GM12873 (cell line): Measurements from ENCODE around the gene INSR.

Source experiments
- CTCF ChIP-seq: IDR thresholded peaks from 2 replicates; pipeline ENCODE4 v1.5.1; 2012; ENCODE audit warnings: low read depth, mild to moderate bottlenecking, moderate library complexity, low read length, control low read depth; ENCODE audit not compliant: insufficient read depth; ENCODE audit errors: missing control alignments

The INSR gene

GRCh38 chr19:7226739-7227138 lies 67.5 kb downstream of the INSR start:
- TF ChIP-seq CTCF: no peak

- no peak for TF ChIP-seq CTCF
Observed at GRCh38 chr19:7225741-7226140, 68.5 kb downstream of the INSR start.

GRCh38 chr19:7224995-7225394 lies 69.2 kb downstream of the INSR start:
- TF ChIP-seq CTCF: no peak

GRCh38 chr19:7224209-7224686 lies 70.0 kb downstream of the INSR start:
- TF ChIP-seq CTCF: no peak

GRCh38 chr19:7223429-7223828 lies 70.8 kb downstream of the INSR start:
- no peak for TF ChIP-seq CTCF

- no peak for TF ChIP-seq CTCF
Observed at GRCh38 chr19:7219056-7219455, 75.2 kb downstream of the INSR start.

GRCh38 chr19:7217861-7218260 lies 76.4 kb downstream of the INSR start:
- no peak for TF ChIP-seq CTCF

GRCh38 chr19:7216373-7216902 lies 77.8 kb downstream of the INSR start:
- no peak for TF ChIP-seq CTCF
